ENCODE data around the gene OTOS.

DNA sequence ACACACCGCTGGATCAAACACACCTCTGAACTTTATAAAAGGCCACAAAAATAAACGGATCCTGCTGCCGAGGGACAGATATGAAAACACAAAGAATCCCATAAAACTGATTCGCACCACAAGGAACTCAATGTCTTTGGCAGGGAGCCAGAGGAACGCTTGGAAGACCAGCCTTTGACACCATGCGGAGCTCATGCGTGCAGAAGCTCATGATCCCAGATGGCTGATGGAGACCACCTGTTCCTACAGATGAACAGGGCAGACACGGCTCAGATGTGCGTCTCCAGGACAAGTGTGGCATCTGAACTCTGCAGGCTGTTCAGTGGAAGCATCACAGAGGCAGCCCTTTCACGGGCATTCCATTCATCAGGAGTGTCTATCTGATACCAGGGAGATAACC, 29.2 kb downstream of the OTOS start:
- TF ChIP-seq, protein P1, sequence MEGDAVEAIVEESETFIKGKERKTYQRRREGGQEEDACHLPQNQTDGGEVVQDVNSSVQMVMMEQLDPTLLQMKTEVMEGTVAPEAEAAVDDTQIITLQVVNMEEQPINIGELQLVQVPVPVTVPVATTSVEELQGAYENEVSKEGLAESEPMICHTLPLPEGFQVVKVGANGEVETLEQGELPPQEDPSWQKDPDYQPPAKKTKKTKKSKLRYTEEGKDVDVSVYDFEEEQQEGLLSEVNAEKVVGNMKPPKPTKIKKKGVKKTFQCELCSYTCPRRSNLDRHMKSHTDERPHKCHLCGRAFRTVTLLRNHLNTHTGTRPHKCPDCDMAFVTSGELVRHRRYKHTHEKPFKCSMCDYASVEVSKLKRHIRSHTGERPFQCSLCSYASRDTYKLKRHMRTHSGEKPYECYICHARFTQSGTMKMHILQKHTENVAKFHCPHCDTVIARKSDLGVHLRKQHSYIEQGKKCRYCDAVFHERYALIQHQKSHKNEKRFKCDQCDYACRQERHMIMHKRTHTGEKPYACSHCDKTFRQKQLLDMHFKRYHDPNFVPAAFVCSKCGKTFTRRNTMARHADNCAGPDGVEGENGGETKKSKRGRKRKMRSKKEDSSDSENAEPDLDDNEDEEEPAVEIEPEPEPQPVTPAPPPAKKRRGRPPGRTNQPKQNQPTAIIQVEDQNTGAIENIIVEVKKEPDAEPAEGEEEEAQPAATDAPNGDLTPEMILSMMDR (IDR thresholded peaks at IDR 0.05) = no peak
- TF ChIP-seq, protein P2, sequence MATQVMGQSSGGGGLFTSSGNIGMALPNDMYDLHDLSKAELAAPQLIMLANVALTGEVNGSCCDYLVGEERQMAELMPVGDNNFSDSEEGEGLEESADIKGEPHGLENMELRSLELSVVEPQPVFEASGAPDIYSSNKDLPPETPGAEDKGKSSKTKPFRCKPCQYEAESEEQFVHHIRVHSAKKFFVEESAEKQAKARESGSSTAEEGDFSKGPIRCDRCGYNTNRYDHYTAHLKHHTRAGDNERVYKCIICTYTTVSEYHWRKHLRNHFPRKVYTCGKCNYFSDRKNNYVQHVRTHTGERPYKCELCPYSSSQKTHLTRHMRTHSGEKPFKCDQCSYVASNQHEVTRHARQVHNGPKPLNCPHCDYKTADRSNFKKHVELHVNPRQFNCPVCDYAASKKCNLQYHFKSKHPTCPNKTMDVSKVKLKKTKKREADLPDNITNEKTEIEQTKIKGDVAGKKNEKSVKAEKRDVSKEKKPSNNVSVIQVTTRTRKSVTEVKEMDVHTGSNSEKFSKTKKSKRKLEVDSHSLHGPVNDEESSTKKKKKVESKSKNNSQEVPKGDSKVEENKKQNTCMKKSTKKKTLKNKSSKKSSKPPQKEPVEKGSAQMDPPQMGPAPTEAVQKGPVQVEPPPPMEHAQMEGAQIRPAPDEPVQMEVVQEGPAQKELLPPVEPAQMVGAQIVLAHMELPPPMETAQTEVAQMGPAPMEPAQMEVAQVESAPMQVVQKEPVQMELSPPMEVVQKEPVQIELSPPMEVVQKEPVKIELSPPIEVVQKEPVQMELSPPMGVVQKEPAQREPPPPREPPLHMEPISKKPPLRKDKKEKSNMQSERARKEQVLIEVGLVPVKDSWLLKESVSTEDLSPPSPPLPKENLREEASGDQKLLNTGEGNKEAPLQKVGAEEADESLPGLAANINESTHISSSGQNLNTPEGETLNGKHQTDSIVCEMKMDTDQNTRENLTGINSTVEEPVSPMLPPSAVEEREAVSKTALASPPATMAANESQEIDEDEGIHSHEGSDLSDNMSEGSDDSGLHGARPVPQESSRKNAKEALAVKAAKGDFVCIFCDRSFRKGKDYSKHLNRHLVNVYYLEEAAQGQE (IDR thresholded peaks at IDR 0.05; ENCODE audit: insufficient read depth in 1 of 2, low read depth in 2 of 2, low read length in 1 of 2) = no peak
